ENCODE data around the gene SAMD7.

The SAMD7 gene

GRCh38 chr3:169966951-169967915 is 55.9 kb downstream of the SAMD7 start:
- DNase-seq, result peak; percentile 76

- DNase-seq, result no peak
Observed at GRCh38 chr3:169968224-169968885, 57.0 kb downstream of the SAMD7 start.

- DNase-seq, result no peak
Observed at GRCh38 chr3:169969174-169970095, 58.1 kb downstream of the SAMD7 start.

GRCh38 chr3:169970847-169971246 is 59.5 kb downstream of the SAMD7 start:
- no peak for DNase-seq

GRCh38 chr3:169971522-169971921 is 60.1 kb downstream of the SAMD7 start:
- no peak for DNase-seq

GRCh38 chr3:169980055-169980454 is 68.7 kb downstream of the SAMD7 start:
- DNase-seq, result no peak

GRCh38 chr3:169984292-169984691 is 72.9 kb downstream of the SAMD7 start:
- DNase-seq, result no peak
